Ishikawa (cell line): ENCODE measurements around the gene AMH.

ENCODE experiments used
- CREB1 ChIP-seq: IDR thresholded peaks from 2 replicates; pipeline ENCODE4 v1.6.1; 2012; ENCODE audit warnings: low read depth
- EGR1 ChIP-seq: IDR thresholded peaks from 2 replicates; pipeline ENCODE4 v1.6.1; 2012
- EP300 ChIP-seq: IDR thresholded peaks from 2 replicates; pipeline ENCODE4 v1.6.1; 2012; ENCODE audit warnings: borderline replicate concordance
- RAD21 ChIP-seq: IDR thresholded peaks from 2 replicates; pipeline ENCODE4 v1.6.1; 2012; ENCODE audit warnings: low read depth
- TAF1 ChIP-seq: IDR thresholded peaks from 2 replicates; pipeline ENCODE4 v1.6.1; 2012; ENCODE audit warnings: low read depth, mild to moderate bottlenecking
- YY1 ChIP-seq: IDR thresholded peaks from 2 replicates; pipeline ENCODE4 v1.6.1; 2012; ENCODE audit warnings: low read depth
- TF ChIP-seq, protein P1 (sequence below): IDR thresholded peaks from 2 replicates; pipeline ENCODE4 v1.6.1; 2012; ENCODE audit warnings: low read depth, mild to moderate bottlenecking
- TF ChIP-seq, protein P2 (sequence below): IDR thresholded peaks from 2 replicates; pipeline ENCODE4 v1.6.1; 2012

DNA sequence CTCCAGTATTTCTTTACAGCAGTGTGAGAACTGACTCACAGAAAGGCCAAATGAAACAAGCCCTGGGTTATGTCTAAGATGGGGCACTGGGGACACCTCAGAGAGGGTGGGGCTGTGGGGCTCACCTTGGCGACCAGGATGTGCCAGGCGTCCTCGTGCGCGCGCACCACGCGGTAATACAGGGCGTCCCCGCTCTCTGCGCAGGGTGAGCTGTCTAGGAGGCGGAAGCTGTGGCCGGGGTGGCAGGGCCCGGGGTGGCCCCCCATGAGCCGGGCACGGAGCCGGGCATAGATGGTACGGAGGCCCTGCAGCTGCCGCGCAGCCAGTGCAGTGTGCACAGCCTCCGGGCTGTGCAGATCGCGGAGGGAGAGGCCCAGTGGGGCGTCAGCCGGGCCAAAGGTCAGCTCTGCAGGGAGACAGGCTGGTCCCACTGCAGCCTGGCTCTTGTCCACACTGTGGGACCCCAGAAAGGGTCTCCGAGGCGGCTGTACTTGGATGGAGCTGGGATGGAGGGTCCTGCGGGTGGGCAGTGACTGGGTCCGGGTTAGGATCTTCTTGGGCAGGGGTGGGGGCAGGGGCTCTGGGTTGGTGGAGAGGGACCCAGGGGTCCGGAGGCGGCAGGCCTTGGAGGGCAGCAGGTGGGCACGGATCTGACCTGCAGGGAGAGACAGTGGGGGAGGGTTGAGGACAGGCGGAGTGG, 29.5 kb downstream of the AMH start:
- TF ChIP-seq EP300 (no peak), TAF1 (no peak), EGR1 (no peak), RAD21 (no peak), CREB1 (no peak), YY1 (no peak)
- TF ChIP-seq, protein P1, sequence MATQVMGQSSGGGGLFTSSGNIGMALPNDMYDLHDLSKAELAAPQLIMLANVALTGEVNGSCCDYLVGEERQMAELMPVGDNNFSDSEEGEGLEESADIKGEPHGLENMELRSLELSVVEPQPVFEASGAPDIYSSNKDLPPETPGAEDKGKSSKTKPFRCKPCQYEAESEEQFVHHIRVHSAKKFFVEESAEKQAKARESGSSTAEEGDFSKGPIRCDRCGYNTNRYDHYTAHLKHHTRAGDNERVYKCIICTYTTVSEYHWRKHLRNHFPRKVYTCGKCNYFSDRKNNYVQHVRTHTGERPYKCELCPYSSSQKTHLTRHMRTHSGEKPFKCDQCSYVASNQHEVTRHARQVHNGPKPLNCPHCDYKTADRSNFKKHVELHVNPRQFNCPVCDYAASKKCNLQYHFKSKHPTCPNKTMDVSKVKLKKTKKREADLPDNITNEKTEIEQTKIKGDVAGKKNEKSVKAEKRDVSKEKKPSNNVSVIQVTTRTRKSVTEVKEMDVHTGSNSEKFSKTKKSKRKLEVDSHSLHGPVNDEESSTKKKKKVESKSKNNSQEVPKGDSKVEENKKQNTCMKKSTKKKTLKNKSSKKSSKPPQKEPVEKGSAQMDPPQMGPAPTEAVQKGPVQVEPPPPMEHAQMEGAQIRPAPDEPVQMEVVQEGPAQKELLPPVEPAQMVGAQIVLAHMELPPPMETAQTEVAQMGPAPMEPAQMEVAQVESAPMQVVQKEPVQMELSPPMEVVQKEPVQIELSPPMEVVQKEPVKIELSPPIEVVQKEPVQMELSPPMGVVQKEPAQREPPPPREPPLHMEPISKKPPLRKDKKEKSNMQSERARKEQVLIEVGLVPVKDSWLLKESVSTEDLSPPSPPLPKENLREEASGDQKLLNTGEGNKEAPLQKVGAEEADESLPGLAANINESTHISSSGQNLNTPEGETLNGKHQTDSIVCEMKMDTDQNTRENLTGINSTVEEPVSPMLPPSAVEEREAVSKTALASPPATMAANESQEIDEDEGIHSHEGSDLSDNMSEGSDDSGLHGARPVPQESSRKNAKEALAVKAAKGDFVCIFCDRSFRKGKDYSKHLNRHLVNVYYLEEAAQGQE: no peak
- TF ChIP-seq, protein P2, sequence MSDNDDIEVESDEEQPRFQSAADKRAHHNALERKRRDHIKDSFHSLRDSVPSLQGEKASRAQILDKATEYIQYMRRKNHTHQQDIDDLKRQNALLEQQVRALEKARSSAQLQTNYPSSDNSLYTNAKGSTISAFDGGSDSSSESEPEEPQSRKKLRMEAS: no peak
